ENCODE data around the gene WDR37. TPM values are rescaled to one million over a fixed set of nuclear protein-coding genes. Genes with fewer than 3 reads are reported as not detected.

The WDR37 gene
- total RNA-seq, 1 experiment from 2014 or later, result 4.5 TPM

DNA sequence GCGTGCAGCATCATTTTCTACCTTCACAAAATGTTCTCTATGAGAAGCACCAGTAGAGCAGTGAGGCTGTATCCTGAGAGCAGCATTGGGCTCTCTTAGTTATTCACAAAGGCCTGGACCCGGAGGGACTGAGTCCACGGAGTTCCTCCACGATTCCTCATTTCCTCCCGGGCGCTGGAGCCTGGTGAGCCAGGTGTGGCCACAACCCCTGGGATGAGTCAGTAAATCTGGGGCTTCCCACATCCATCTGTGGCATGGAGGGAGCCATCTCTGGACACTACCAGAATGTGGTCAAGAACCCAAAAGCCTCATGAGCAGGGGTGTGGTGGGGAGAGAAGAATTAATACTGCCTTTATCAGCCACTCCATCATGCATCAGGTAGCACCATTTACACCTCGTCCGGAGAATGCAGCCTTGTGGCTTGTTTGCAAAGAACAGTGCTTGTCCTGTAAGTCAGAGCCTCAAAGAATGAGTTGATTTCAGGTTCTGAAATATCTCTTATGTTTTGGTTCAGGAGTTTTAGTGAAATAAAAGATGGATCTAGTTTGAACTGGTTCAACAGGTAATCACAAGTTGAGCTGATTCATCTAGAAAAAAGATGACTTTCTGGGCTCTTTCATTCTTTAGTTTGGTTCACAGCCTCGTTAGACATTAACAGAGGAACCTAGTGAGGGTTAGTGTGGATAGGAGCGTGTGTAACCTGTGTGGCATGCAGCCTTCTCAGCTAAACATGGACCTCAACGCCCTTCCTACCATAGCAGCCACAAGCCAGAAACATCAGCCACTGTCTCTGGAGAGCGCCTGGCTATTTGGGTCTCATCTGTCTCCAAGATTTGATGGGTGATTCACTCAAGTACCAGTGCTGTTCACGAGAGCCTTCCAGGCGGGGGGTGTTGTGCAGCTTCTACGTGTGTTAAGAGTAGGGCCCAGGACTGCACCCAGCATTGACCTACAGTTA lies 95.2 kb downstream of the WDR37 start:
- Histone ChIP-seq H3K9me3 (ENCODE audit: low read length) (no peaks in the 10 kb centered on the region), H3K9me2 (replicated peaks; ENCODE audit: low read length) (no peaks in the 10 kb centered on the region), H3K9ac (ENCODE audit: low read length) (no peak overlapping the region), H3K4me1 (ENCODE audit: insufficient read depth, low read length) (no peaks in the 10 kb centered on the region), H3K27ac (ENCODE audit: low read length) (no peak overlapping the region), H3K4me2 (ENCODE audit: low read length) (no peak overlapping the region), H2AFZ (ENCODE audit: low read length) (no peak overlapping the region), H3K4me3 (ENCODE audit: low read length) (no peak overlapping the region), H4K20me1 (ENCODE audit: low read length) (no peaks in the 10 kb centered on the region), H3F3A (ENCODE audit: low read length, unreplicated experiment) (no peaks in the 10 kb centered on the region), H3K79me2 (ENCODE audit: low read length) (no peaks in the 10 kb centered on the region), H3K36me3 (ENCODE audit: low read depth, low read length) (no peaks in the 10 kb centered on the region), H3K27me3 (ENCODE audit: low read length) (peaks cover 12% of the 10 kb centered on the region; the same call in 1 of the 2 replicates)
- no peak for DNase-seq
- TF ChIP-seq EZH2 (IDR thresholded peaks at IDR 0.05; ENCODE audit: low read length, unreplicated experiment), result no peak
- no peak for TF ChIP-seq CTCF (conservative IDR thresholded peaks at IDR 0.05; ENCODE audit: low read depth, low read length)
- no peak for TF ChIP-seq EZH2phosphoT487 (IDR thresholded peaks at IDR 0.05; ENCODE audit: borderline replicate concordance, low read length)
- POLR2A ChIA-PET (ENCODE audit: unreplicated experiment), result no interaction called here
- intact Hi-C loops (cut with micrococcal nuclease), result no loop called here
- no TSS peak for BruUV-seq (replicated peaks)
- ATAC-seq, result no peak
- CTCF ChIA-PET, result no interaction called here

- Histone ChIP-seq H3K36me3 (ENCODE audit: low read depth, low read length) (no peaks in the 10 kb centered on the region), H3K9me2 (replicated peaks; ENCODE audit: low read length) (no peaks in the 10 kb centered on the region), H3K9ac (ENCODE audit: low read length) (no peak overlapping the region), H3K4me2 (ENCODE audit: low read length) (no peak overlapping the region), H3F3A (ENCODE audit: low read length, unreplicated experiment) (no peaks in the 10 kb centered on the region), H3K27ac (ENCODE audit: low read length) (no peak overlapping the region), H3K27me3 (ENCODE audit: low read length) (peaks cover 12% of the 10 kb centered on the region; the same call in 1 of the 2 replicates), H2AFZ (ENCODE audit: low read length) (no peak overlapping the region), H3K79me2 (ENCODE audit: low read length) (no peaks in the 10 kb centered on the region), H4K20me1 (ENCODE audit: low read length) (no peaks in the 10 kb centered on the region), H3K4me1 (ENCODE audit: insufficient read depth, low read length) (no peaks in the 10 kb centered on the region), H3K9me3 (ENCODE audit: low read length) (no peaks in the 10 kb centered on the region), H3K4me3 (ENCODE audit: low read length) (no peak overlapping the region)
- TF ChIP-seq EZH2phosphoT487 (IDR thresholded peaks at IDR 0.05; ENCODE audit: borderline replicate concordance, low read length) (no peak), CTCF (conservative IDR thresholded peaks at IDR 0.05; ENCODE audit: low read depth, low read length) (no peak), EZH2 (IDR thresholded peaks at IDR 0.05; ENCODE audit: low read length, unreplicated experiment) (no peak)
- ChIA-PET POLR2A (ENCODE audit: unreplicated experiment) (no interaction called here), CTCF (no interaction called here)
- ATAC-seq, result no peak
- DNase-seq, result no peak
- intact Hi-C loops (cut with micrococcal nuclease), result no loop called here
- BruUV-seq (replicated peaks), result no TSS peak
Measured at GRCh38 chr10:1152386-1153250, 96.4 kb downstream of the WDR37 start.
